Prostate gland (tissue), 2 donors: Measurements from ENCODE around the gene IFI6.

Experiments
- CTCF ChIP-seq, 4 experiments: fragments of 200-600 bp in 2 of 4; fragments of 450-650 bp in 2 of 4; sonication (generic) in 2 of 4; IDR thresholded peaks; 1 replicate in 3 of 4; 2 replicates in 1 of 4; pipeline ENCODE4 v1.5.1; 2016 to 2019; ENCODE audit warnings: antibody characterized with exemption in 4 of 4, mild to moderate bottlenecking in 2 of 4, moderate library complexity in 2 of 4
- POLR2A ChIP-seq: fragments of 450-650 bp; IDR thresholded peaks from one replicate; pipeline ENCODE4 v1.6.1; 2016; ENCODE audit warnings: antibody characterized with exemption, mild to moderate bottlenecking
- POLR2AphosphoS5 ChIP-seq: sonication (generic); formaldehyde crosslinking; IDR thresholded peaks from one replicate; pipeline ENCODE4 v1.6.1; 2017; ENCODE audit warnings: antibody characterized with exemption

- TF ChIP-seq CTCF (IDR thresholded peaks at IDR 0.05) (no peak), POLR2A (no peak), POLR2AphosphoS5 (no peak)
Measured at GRCh38 chr1:27621051-27621920, 50.7 kb downstream of the IFI6 start.
